ENCODE results near the gene ACOT11. TPM values are rescaled to one million over a fixed set of nuclear protein-coding genes. Genes with fewer than 3 reads are reported as not detected.

The ACOT11 gene
- total RNA-seq, 1 experiment from 2014 or later: 4.2 TPM

- Mint-ChIP-seq H3K9me3 (no peaks in the 10 kb centered on the region), H3K36me3 (no peaks in the 10 kb centered on the region), H3K27ac (no peak overlapping the region), H3K27me3 (ENCODE audit: low read depth) (no peaks in the 10 kb centered on the region), H3K4me3 (no peak overlapping the region), H3K4me1 (no peaks in the 10 kb centered on the region)
- CTCF ChIA-PET: interaction anchor here (1.1 to 1.4 kb wide), 2 partner anchors 28 to 284 kb away, joined by 3 to 5 read pairs; partner anchors contain the start of gene TTC22
- POLR2A ChIA-PET: no interaction called here
- TF ChIP-seq, protein P1, sequence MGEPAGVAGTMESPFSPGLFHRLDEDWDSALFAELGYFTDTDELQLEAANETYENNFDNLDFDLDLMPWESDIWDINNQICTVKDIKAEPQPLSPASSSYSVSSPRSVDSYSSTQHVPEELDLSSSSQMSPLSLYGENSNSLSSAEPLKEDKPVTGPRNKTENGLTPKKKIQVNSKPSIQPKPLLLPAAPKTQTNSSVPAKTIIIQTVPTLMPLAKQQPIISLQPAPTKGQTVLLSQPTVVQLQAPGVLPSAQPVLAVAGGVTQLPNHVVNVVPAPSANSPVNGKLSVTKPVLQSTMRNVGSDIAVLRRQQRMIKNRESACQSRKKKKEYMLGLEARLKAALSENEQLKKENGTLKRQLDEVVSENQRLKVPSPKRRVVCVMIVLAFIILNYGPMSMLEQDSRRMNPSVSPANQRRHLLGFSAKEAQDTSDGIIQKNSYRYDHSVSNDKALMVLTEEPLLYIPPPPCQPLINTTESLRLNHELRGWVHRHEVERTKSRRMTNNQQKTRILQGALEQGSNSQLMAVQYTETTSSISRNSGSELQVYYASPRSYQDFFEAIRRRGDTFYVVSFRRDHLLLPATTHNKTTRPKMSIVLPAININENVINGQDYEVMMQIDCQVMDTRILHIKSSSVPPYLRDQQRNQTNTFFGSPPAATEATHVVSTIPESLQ (CRISPR knock-in tag; IDR thresholded peaks at IDR 0.05): no peak
- TF ChIP-seq, protein P2, sequence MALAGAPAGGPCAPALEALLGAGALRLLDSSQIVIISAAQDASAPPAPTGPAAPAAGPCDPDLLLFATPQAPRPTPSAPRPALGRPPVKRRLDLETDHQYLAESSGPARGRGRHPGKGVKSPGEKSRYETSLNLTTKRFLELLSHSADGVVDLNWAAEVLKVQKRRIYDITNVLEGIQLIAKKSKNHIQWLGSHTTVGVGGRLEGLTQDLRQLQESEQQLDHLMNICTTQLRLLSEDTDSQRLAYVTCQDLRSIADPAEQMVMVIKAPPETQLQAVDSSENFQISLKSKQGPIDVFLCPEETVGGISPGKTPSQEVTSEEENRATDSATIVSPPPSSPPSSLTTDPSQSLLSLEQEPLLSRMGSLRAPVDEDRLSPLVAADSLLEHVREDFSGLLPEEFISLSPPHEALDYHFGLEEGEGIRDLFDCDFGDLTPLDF (CRISPR knock-in tag; IDR thresholded peaks at IDR 0.05): no peak
- TF ChIP-seq AR (CRISPR knock-in tag; IDR thresholded peaks at IDR 0.05) (no peak), USF1 (CRISPR knock-in tag; IDR thresholded peaks at IDR 0.05) (no peak), ZBTB21 (CRISPR knock-in tag; IDR thresholded peaks at IDR 0.05; ENCODE audit: borderline replicate concordance) (no peak), CBFB (CRISPR knock-in tag; IDR thresholded peaks at IDR 0.05; ENCODE audit: low read depth) (no peak), ZNF317 (CRISPR knock-in tag; IDR thresholded peaks at IDR 0.05; ENCODE audit: borderline replicate concordance, low read depth) (no peak), ESRRA (CRISPR knock-in tag; IDR thresholded peaks at IDR 0.05; ENCODE audit: borderline replicate concordance) (no peak), NR1H2 (CRISPR knock-in tag; IDR thresholded peaks at IDR 0.05) (no peak), TEAD4 (CRISPR knock-in tag; IDR thresholded peaks at IDR 0.05) (no peak), SMAD4 (CRISPR knock-in tag; IDR thresholded peaks at IDR 0.05) (no peak), ZMAT4 (CRISPR knock-in tag; IDR thresholded peaks at IDR 0.05) (no peak), SMAD3 (CRISPR knock-in tag; IDR thresholded peaks at IDR 0.05; ENCODE audit: borderline replicate concordance) (no peak), CDX4 (CRISPR knock-in tag; IDR thresholded peaks at IDR 0.05; ENCODE audit: borderline replicate concordance) (no peak), ZNF416 (CRISPR knock-in tag; IDR thresholded peaks at IDR 0.05) (no peak), ATF2 (CRISPR knock-in tag; IDR thresholded peaks at IDR 0.05; ENCODE audit: borderline replicate concordance, low read depth) (no peak), ZNF263 (CRISPR knock-in tag; IDR thresholded peaks at IDR 0.05; ENCODE audit: low read depth) (no peak), NR2C2 (CRISPR knock-in tag; IDR thresholded peaks at IDR 0.05) (no peak)
- TF ChIP-seq, protein P3, sequence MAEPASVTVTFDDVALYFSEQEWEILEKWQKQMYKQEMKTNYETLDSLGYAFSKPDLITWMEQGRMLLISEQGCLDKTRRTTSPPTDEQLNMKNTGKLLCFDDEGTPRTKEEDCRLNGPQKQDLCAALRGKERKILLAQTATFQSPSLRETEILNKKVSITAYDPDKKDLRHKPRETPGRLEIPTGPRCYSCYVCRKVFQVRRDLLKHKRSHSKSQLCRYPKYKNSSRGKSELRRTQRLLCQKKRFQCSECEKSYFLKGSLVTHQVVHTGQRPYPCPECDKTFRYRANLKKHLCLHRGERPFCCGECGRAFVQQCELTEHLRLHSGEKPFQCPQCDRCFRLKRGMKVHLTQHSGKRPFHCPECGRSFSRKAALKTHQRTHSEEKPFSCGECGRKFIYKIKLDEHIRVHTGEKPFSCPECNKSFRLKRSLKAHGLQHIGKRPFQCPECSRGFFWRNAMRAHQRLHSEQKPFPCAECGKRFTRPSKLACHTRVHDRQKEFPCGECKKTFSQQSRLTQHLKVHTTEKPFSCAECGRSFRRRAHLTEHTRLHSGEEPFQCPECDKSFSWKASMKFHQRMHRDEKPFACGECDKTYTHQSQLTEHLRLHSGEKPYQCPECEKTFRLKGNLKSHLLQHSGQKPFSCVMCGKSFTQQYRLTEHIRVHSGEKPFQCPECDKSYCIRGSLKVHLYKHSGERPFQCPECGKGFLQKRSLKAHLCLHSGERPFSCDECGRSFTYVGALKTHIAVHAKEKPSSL (CRISPR knock-in tag; conservative IDR thresholded peaks at IDR 0.05): no peak
- no peak for ATAC-seq
- no peak for DNase-seq (ENCODE audit: low spot score)
These were observed 30.5 kb upstream of the ACOT11 start for GRCh38 chr1:54517496-54517895.
